BE2C (cell line): ENCODE measurements around the gene CLUH.

Source experiments
- DNase-seq: peaks from one replicate; pipeline ENCODE4 v3.0.0-alpha.2; 2020
- H3K27me3 ChIP-seq: fragments of 250-450 bp; sonication (Bioruptor Pico); 2 replicates; pipeline ENCODE4 v1.5.1; 2020; ENCODE audit warnings: mild to moderate bottlenecking
- H3K36me3 ChIP-seq: fragments of 250-450 bp; sonication (Bioruptor Pico); 2 replicates; pipeline ENCODE4 v1.5.1; 2020; ENCODE audit warnings: mild to moderate bottlenecking
- H3K4me1 ChIP-seq: fragments of 250-450 bp; sonication (Bioruptor Pico); 2 replicates; pipeline ENCODE4 v1.5.1; 2020
- H3K4me3 ChIP-seq: 2 replicates; pipeline ENCODE4 v1.5.1; 2011; ENCODE audit warnings: low read depth, low read length
- H3K9me3 ChIP-seq: fragments of 250-450 bp; sonication (Bioruptor Pico); 2 replicates; pipeline ENCODE4 v1.5.1; 2020
- CTCF ChIP-seq: IDR thresholded peaks from 2 replicates; pipeline ENCODE4 v1.5.1; 2012; ENCODE audit warnings: mild to moderate bottlenecking, low read depth, low read length

The CLUH gene

GRCh38 chr17:2722611-2723010 lies 11.0 kb upstream of the CLUH start:
- no peak for DNase-seq
- no peak for TF ChIP-seq CTCF
- no peaks in the 10 kb centered on the region for H3K4me1 ChIP-seq
- H3K27me3 ChIP-seq, result no peaks in the 10 kb centered on the region
- H3K36me3 ChIP-seq, result no peaks in the 10 kb centered on the region
- H3K9me3 ChIP-seq, result no peaks in the 10 kb centered on the region
- no peak overlapping the region for H3K4me3 ChIP-seq

GRCh38 chr17:2721603-2722002 lies 10.0 kb upstream of the CLUH start:
- no peak for TF ChIP-seq CTCF
- H3K4me1 ChIP-seq, result no peaks in the 10 kb centered on the region
- no peak for DNase-seq
- no peaks in the 10 kb centered on the region for H3K36me3 ChIP-seq
- no peaks in the 10 kb centered on the region for H3K27me3 ChIP-seq
- H3K4me3 ChIP-seq, result no peak overlapping the region
- no peaks in the 10 kb centered on the region for H3K9me3 ChIP-seq

- H3K4me1 ChIP-seq, result no peaks in the 10 kb centered on the region
- H3K36me3 ChIP-seq, result no peaks in the 10 kb centered on the region
- TF ChIP-seq CTCF, result no peak
- DNase-seq, result no peak
- H3K27me3 ChIP-seq, result no peaks in the 10 kb centered on the region
- H3K4me3 ChIP-seq, result no peak overlapping the region
- H3K9me3 ChIP-seq, result no peaks in the 10 kb centered on the region
These were observed 8.3 kb upstream of the CLUH start for GRCh38 chr17:2719861-2720260.

GRCh38 chr17:2718150-2718938 lies 6.8 kb upstream of the CLUH start:
- Histone ChIP-seq H3K36me3 (no peaks in the 10 kb centered on the region), H3K9me3 (no peaks in the 10 kb centered on the region), H3K4me3 (no peak overlapping the region), H3K27me3 (no peaks in the 10 kb centered on the region), H3K4me1 (no peaks in the 10 kb centered on the region)
- no peak for TF ChIP-seq CTCF
- no peak for DNase-seq

- no peak for TF ChIP-seq CTCF
- no peaks in the 10 kb centered on the region for H3K9me3 ChIP-seq
- H3K36me3 ChIP-seq, result no peaks in the 10 kb centered on the region
- H3K4me1 ChIP-seq, result no peaks in the 10 kb centered on the region; the same call in 1 of the 2 replicates
- no peak overlapping the region for H3K4me3 ChIP-seq
- no peak for DNase-seq
- no peaks in the 10 kb centered on the region for H3K27me3 ChIP-seq
These were observed 5.1 kb upstream of the CLUH start for GRCh38 chr17:2716649-2717048.

GRCh38 chr17:2713881-2714280 lies 2.3 kb upstream of the CLUH start:
- no peaks in the 10 kb centered on the region for H3K9me3 ChIP-seq
- H3K27me3 ChIP-seq, result no peaks in the 10 kb centered on the region
- H3K4me1 ChIP-seq, result no peaks in the 10 kb centered on the region; the same call in 1 of the 2 replicates
- H3K4me3 ChIP-seq, result no peak overlapping the region
- no peaks in the 10 kb centered on the region for H3K36me3 ChIP-seq
- no peak for DNase-seq
- TF ChIP-seq CTCF, result no peak
